ENCODE measurements around the gene KMT5B.

DNA sequence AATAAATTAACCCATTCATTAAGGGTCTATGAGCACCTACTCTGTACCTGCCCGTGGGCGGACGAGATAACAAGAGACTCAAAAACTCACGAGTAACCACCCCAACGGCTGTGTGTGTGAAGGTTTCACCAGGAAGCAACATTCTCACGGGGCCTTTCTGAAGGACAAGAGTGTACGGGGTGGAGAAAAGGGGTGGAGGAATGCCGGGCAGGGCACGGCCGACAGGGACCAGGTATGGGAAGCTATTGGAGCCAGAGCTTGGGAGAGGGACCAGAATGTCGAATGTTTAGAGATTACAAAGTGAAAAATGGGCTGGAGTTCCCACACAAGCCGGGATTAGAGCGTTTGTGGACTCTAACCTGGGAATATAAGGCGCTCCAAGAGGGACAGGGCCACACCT, 1.6 kb downstream of the KMT5B start:
- TF ChIP-seq EZH2 (IDR thresholded peaks at IDR 0.05; ENCODE audit: borderline replicate concordance, low read length), result no peak
- TF ChIP-seq, protein P1, sequence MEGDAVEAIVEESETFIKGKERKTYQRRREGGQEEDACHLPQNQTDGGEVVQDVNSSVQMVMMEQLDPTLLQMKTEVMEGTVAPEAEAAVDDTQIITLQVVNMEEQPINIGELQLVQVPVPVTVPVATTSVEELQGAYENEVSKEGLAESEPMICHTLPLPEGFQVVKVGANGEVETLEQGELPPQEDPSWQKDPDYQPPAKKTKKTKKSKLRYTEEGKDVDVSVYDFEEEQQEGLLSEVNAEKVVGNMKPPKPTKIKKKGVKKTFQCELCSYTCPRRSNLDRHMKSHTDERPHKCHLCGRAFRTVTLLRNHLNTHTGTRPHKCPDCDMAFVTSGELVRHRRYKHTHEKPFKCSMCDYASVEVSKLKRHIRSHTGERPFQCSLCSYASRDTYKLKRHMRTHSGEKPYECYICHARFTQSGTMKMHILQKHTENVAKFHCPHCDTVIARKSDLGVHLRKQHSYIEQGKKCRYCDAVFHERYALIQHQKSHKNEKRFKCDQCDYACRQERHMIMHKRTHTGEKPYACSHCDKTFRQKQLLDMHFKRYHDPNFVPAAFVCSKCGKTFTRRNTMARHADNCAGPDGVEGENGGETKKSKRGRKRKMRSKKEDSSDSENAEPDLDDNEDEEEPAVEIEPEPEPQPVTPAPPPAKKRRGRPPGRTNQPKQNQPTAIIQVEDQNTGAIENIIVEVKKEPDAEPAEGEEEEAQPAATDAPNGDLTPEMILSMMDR (IDR thresholded peaks at IDR 0.05; ENCODE audit: low read length), result no peak

All from OCI-LY1 (cell line).